H9 (cell line): ENCODE measurements around the gene NUTM2B. TPM values are rescaled to one million over a fixed set of nuclear protein-coding genes. Genes with fewer than 3 reads are reported as not detected.
"Not testable (repeated sequence)": the region's sequence is repeated elsewhere in the genome, so short reads cannot be mapped to it uniquely, and the experiment has no call there.

Source experiments
- DNase-seq: peaks from one replicate; pipeline ENCODE4 v3.0.0-alpha.2; 2017
- H2AFZ ChIP-seq: one replicate; pipeline ENCODE4 v1.6.1; 2013; ENCODE audit warnings: mild to moderate bottlenecking, low read length, control low read depth, moderate library complexity
- H2AK5ac ChIP-seq: 2 replicates; pipeline ENCODE4 v1.6.1; 2013; ENCODE audit warnings: low read length, control low read depth, mixed read lengths; ENCODE audit not compliant: insufficient read length
- H2BK120ac ChIP-seq: one replicate; pipeline ENCODE4 v1.6.1; 2013; ENCODE audit warnings: low read depth, mild to moderate bottlenecking, low read length, control low read depth, inconsistent platforms; ENCODE audit not compliant: poor library complexity, severe bottlenecking
- H2BK12ac ChIP-seq: 2 replicates; pipeline ENCODE4 v1.6.1; 2013; ENCODE audit warnings: low read length, control low read depth, mixed read lengths, low read depth; ENCODE audit not compliant: insufficient read length
- H2BK15ac ChIP-seq: 2 replicates; pipeline ENCODE4 v1.6.1; 2013; ENCODE audit warnings: low read depth, low read length, control low read depth
- H2BK20ac ChIP-seq: one replicate; pipeline ENCODE4 v1.6.1; 2013; ENCODE audit warnings: low read depth, mild to moderate bottlenecking, low read length, control low read depth, inconsistent platforms; ENCODE audit not compliant: poor library complexity, severe bottlenecking
- H2BK5ac ChIP-seq: 2 replicates; pipeline ENCODE4 v1.6.1; 2013; ENCODE audit warnings: low read length, control low read depth, mixed read lengths; ENCODE audit not compliant: insufficient read length
- H3K14ac ChIP-seq: 2 replicates; pipeline ENCODE4 v1.6.1; 2013; ENCODE audit warnings: low read length, control low read depth; ENCODE audit not compliant: insufficient read depth
- H3K18ac ChIP-seq: 2 replicates; pipeline ENCODE4 v1.6.1; 2013; ENCODE audit warnings: low read depth, mild to moderate bottlenecking, mixed read lengths, low read length, control low read depth; ENCODE audit not compliant: insufficient read length
- H3K23ac ChIP-seq: 2 replicates; pipeline ENCODE4 v1.6.1; 2013; ENCODE audit warnings: low read length, control low read depth, mixed read lengths, low read depth; ENCODE audit not compliant: insufficient read length
- H3K23me2 ChIP-seq: 2 replicates; pipeline ENCODE4 v1.6.1; 2013; ENCODE audit warnings: low read depth, mild to moderate bottlenecking, mixed read lengths, low read length, control low read depth; ENCODE audit not compliant: insufficient read length, poor library complexity, severe bottlenecking
- H3K27ac ChIP-seq: 2 replicates; pipeline ENCODE4 v1.5.1; 2013; ENCODE audit warnings: low read length, control low read depth, mixed read lengths, low read depth; ENCODE audit not compliant: insufficient read length
- H3K27me3 ChIP-seq: 2 replicates; pipeline ENCODE4 v1.6.1; 2013; ENCODE audit warnings: low read length, control low read depth, inconsistent platforms; ENCODE audit not compliant: insufficient read depth
- H3K4ac ChIP-seq: 2 replicates; pipeline ENCODE4 v1.6.1; 2013; ENCODE audit warnings: low read depth, mild to moderate bottlenecking, control low read depth, inconsistent platforms, low read length, moderate library complexity
- H3K4me1 ChIP-seq: 2 replicates; pipeline ENCODE4 v1.6.1; 2013; ENCODE audit warnings: low read length, control low read depth, inconsistent platforms; ENCODE audit not compliant: insufficient read depth
- H3K4me2 ChIP-seq: 2 replicates; pipeline ENCODE4 v1.6.1; 2013; ENCODE audit warnings: low read length, control low read depth, mixed read lengths; ENCODE audit not compliant: insufficient read length, insufficient read depth
- H3K56ac ChIP-seq: 2 replicates; pipeline ENCODE4 v1.6.1; 2013; ENCODE audit warnings: low read depth, mild to moderate bottlenecking, mixed read lengths, low read length, control low read depth; ENCODE audit not compliant: insufficient read length
- H3K79me1 ChIP-seq: 2 replicates; pipeline ENCODE4 v1.6.1; 2013; ENCODE audit warnings: low read depth, mild to moderate bottlenecking, moderate library complexity, low read length, control low read depth, inconsistent platforms; ENCODE audit not compliant: insufficient read depth, poor library complexity, severe bottlenecking
- H3K79me2 ChIP-seq: 2 replicates; pipeline ENCODE4 v1.6.1; 2013; ENCODE audit warnings: low read length, control low read depth, inconsistent platforms; ENCODE audit not compliant: insufficient read depth
- H3K9ac ChIP-seq: 2 replicates; pipeline ENCODE4 v1.6.1; 2013; ENCODE audit warnings: low read length, control low read depth, mixed read lengths; ENCODE audit not compliant: insufficient read length; ENCODE audit errors: extremely low read depth
- H3K9me3 ChIP-seq: one replicate; pipeline ENCODE4 v1.6.1; 2013; ENCODE audit warnings: low read depth, low read length, inconsistent platforms; ENCODE audit not compliant: control insufficient read depth
- H3T11ph ChIP-seq: one replicate; pipeline ENCODE4 v1.6.1; 2013; ENCODE audit warnings: mild to moderate bottlenecking, low read length, control low read depth, inconsistent platforms
- H4K20me1 ChIP-seq: one replicate; pipeline ENCODE4 v1.6.1; 2013; ENCODE audit not compliant: control insufficient read depth, insufficient read length, insufficient read depth
- H4K5ac ChIP-seq: 2 replicates; pipeline ENCODE4 v1.6.1; 2013; ENCODE audit warnings: low read depth, mild to moderate bottlenecking, mixed read lengths, low read length, control low read depth; ENCODE audit not compliant: insufficient read length
- H4K8ac ChIP-seq: replicated peaks from 2 replicates; pipeline ENCODE4 v1.6.1; 2013; ENCODE audit warnings: low read length, control low read depth, mixed read lengths, low read depth; ENCODE audit not compliant: insufficient read length
- H4K91ac ChIP-seq: 2 replicates; pipeline ENCODE4 v1.6.1; 2013; ENCODE audit warnings: low read depth, mild to moderate bottlenecking, moderate library complexity, mixed read lengths, low read length, control low read depth; ENCODE audit not compliant: insufficient read length
- H3K27ac Mint-ChIP-seq, 3 experiments: 2 replicates in 2 of 3; 3 replicates in 1 of 3; pipeline ENCODE4 v1.8.0; 2020 to 2021; ENCODE audit warnings: mixed read lengths in 3 of 3, mild to moderate bottlenecking in 1 of 3, moderate library complexity in 1 of 3
- H3K27me3 Mint-ChIP-seq: 2 replicates; pipeline ENCODE4 v1.8.0; 2021; ENCODE audit warnings: low read depth, mild to moderate bottlenecking, moderate library complexity, mixed read lengths
- H3K36me3 Mint-ChIP-seq, 3 experiments: 2 replicates in 2 of 3; 3 replicates in 1 of 3; pipeline ENCODE4 v1.8.0; 2020 to 2021; ENCODE audit warnings: low read depth in 3 of 3, mixed read lengths in 3 of 3; ENCODE audit not compliant: insufficient read depth in 1 of 3
- H3K4me1 Mint-ChIP-seq, 2 experiments: 2 replicates each; pipeline ENCODE4 v1.8.0; 2020; ENCODE audit warnings: mixed read lengths in 2 of 2
- H3K4me3 Mint-ChIP-seq, 2 experiments: 2 replicates in 1 of 2; 3 replicates in 1 of 2; pipeline ENCODE4 v1.8.0; 2020 to 2021; ENCODE audit warnings: mild to moderate bottlenecking in 2 of 2, mixed read lengths in 2 of 2, moderate library complexity in 1 of 2
- H3K9me3 Mint-ChIP-seq, 2 experiments: 2 replicates in 1 of 2; 3 replicates in 1 of 2; pipeline ENCODE4 v1.8.0; 2020; ENCODE audit warnings: mild to moderate bottlenecking in 2 of 2, mixed read lengths in 2 of 2, moderate library complexity in 1 of 2
- WGBS: extraction: QIAGEN DNeasy Blood & Tissue Kit; methylation state at CpG from one replicate; pipeline ENCODE4 v1.1.7; 2013; ENCODE audit warnings: missing lambda C conversion rate, low lambda C conversion rate, mixed read lengths; ENCODE audit not compliant: insufficient read length; ENCODE audit errors: extremely low coverage; 5-methylcytosine and 5-hydroxymethylcytosine counted together
- total RNA-seq: library from RNA; stranded (reverse); gene quantifications from 2 replicates; pipeline ENCODE4 v1.2.1, GENCODE V29; 2021

Gene NUTM2B
- total RNA-seq, 1 experiment from 2014 or later = 0.46 TPM

DNA sequence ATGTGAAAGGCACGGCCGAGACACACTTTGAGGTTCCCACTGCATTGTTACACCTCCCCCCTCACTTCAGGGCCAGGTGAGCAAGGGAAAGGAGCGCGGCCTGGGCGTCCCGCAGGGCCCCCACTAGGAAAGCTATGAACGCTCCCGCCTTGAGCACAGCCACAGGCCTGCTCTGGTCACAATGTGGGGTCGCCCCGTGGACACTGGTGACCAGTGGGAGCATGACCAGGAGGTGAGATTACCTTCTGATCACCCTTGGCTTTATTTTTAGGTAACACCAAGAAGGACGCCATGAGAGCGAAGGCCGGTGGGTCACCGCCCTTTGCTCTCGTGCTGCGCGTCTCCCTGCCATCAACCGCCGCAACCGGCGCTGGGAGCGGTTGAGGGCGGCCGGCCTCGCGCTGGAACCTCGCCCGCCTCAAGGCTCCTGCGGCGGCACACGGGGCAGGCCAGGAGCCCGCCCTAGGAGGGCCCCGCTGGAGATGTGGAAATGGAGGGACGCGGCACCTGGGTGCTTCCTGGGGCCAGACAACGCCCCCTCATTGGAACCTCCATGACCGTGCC is 2.6 kb upstream of the NUTM2B start:
- not testable (repeated sequence) for H2AFZ ChIP-seq, H3K9me3 Mint-ChIP-seq, H2BK120ac ChIP-seq, H3K79me2 ChIP-seq, H4K91ac ChIP-seq, H2BK5ac ChIP-seq, H3K27ac Mint-ChIP-seq, H4K8ac ChIP-seq, H3K36me3 Mint-ChIP-seq, H3K9me3 ChIP-seq, H3K23me2 ChIP-seq, H3K4me1 ChIP-seq, H2BK15ac ChIP-seq, H2BK12ac ChIP-seq, H3K4me2 ChIP-seq, H3K18ac ChIP-seq, H3K27me3 Mint-ChIP-seq, H4K20me1 ChIP-seq, H3K27ac ChIP-seq, H3K4me3 Mint-ChIP-seq, H3K23ac ChIP-seq, DNase-seq, H2BK20ac ChIP-seq, H3K9ac ChIP-seq, H3K79me1 ChIP-seq, H3T11ph ChIP-seq, H2AK5ac ChIP-seq, H3K4ac ChIP-seq, H3K56ac ChIP-seq, H4K5ac ChIP-seq, H3K14ac ChIP-seq, H3K27me3 ChIP-seq, H3K4me1 Mint-ChIP-seq
- WGBS = no CpG with 5 or more reads among the region's 37 CpGs

DNA sequence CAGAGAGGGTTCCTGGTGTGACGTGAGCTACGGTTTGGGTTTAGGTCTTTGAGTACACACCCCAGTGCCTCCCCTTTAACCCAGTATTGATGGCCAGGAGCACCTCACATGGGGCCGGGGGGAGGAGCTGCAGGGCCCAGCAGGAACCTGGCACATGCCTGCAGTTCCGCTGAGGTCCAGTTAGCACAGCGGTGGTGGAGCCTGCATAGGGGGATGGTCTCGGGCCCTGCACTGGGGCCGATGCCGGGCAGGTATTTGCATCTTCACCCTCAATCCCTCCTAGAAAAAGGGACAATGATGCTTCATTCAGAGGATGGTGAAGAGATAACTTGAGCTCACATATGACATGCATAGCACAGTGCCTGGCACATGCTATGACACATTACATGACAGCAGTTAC is 4.0 kb downstream of the NUTM2B start:
- H2BK20ac ChIP-seq, H3K9me3 Mint-ChIP-seq, H3K27me3 Mint-ChIP-seq, H3K4me2 ChIP-seq, H3K4me1 Mint-ChIP-seq, H2AFZ ChIP-seq, H4K91ac ChIP-seq, H4K20me1 ChIP-seq, H3K9me3 ChIP-seq, H3K4me1 ChIP-seq, H3K4ac ChIP-seq, H2AK5ac ChIP-seq, H3K4me3 Mint-ChIP-seq, DNase-seq, H4K5ac ChIP-seq, H3K79me2 ChIP-seq, H3K36me3 Mint-ChIP-seq, H2BK5ac ChIP-seq, H3K27me3 ChIP-seq, H3K23me2 ChIP-seq, H3K14ac ChIP-seq, H2BK12ac ChIP-seq, H3K56ac ChIP-seq, H3K27ac Mint-ChIP-seq, H4K8ac ChIP-seq, H3K18ac ChIP-seq, H3K23ac ChIP-seq, H2BK15ac ChIP-seq, H2BK120ac ChIP-seq, H3K79me1 ChIP-seq, H3K27ac ChIP-seq, H3K9ac ChIP-seq, H3T11ph ChIP-seq: not testable (repeated sequence)
- WGBS = no CpG with 5 or more reads among the region's 8 CpGs
